HepG2 (cell line): ENCODE data around the gene RANBP3. TPM values are rescaled to one million over a fixed set of nuclear protein-coding genes. Genes with fewer than 3 reads are reported as not detected.

Source experiments
- ATAC-seq: fragments of 200-7000 bp; cut with Tn5 transposase; 3 replicates; pipeline ENCODE4 v1.9.1; 2020; ENCODE audit warnings: mild to moderate bottlenecking, moderate library complexity
- BruUV-seq: library from RNA; stranded (reverse); fragments of 400-500 nt; replicated peaks from 2 replicates; lab custom pipeline; 2021; lab: Mats Ljungman, UMichigan
- CTCF ChIA-PET: fragments of 300-600 bp; formaldehyde crosslinking; extraction: SDS; loops from one replicate; lab custom pipeline; 2021; ENCODE audit warnings: low total read pairs, inconsistent platforms, low intra/inter-chr PET ratio; lab: Yijun Ruan, JAX
- POLR2A ChIA-PET: fragments of 350-600 bp; sonication (Branson Sonifier 250); formaldehyde crosslinking; loops from one replicate; lab custom pipeline; 2020; ENCODE audit warnings: antibody characterized with exemption, inconsistent platforms; lab: Yijun Ruan, JAX
- DNase-seq: peaks from one replicate; pipeline ENCODE4 v3.0.0-alpha.2; 2015; ENCODE audit warnings: low spot score
- FAIRE-seq: peaks from 3 replicates; lab custom pipeline; 2011; peaks lifted over from hg19 to GRCh38; lab: Jason Lieb, UNC
- H2AFZ ChIP-seq: one replicate; pipeline ENCODE4 v1.6.1; 2011; ENCODE audit warnings: low read length, inconsistent platforms
- H3K27ac ChIP-seq: fragments of 300-600 bp; 3 replicates; pipeline ENCODE4 v1.8.0; 2011; ENCODE audit warnings: mixed run types, mild to moderate bottlenecking, mixed read lengths, low read length, inconsistent platforms; ENCODE audit not compliant: insufficient read depth; ENCODE audit errors: extremely low read length
- H3K27me3 ChIP-seq, 2 experiments: fragments of 200-600 bp in 1 of 2; 2 replicates in 1 of 2; 3 replicates in 1 of 2; pipeline versions ENCODE4 v1.6.0 to v1.8.0; 2011; ENCODE audit warnings: low read length in 2 of 2, mild to moderate bottlenecking in 2 of 2, moderate library complexity in 2 of 2, inconsistent platforms in 1 of 2; ENCODE audit not compliant: insufficient read depth in 2 of 2, control insufficient read depth in 1 of 2
- H3K36me3 ChIP-seq, 2 experiments: fragments of 200-600 bp in 1 of 2; replicated peaks in 1 of 2; 2 replicates in 1 of 2; 3 replicates in 1 of 2; pipeline versions ENCODE4 v1.5.1 to v1.8.0; 2011; ENCODE audit warnings: low read length in 2 of 2, inconsistent platforms in 1 of 2; ENCODE audit not compliant: insufficient read depth in 2 of 2, control insufficient read depth in 1 of 2
- H3K4me1 ChIP-seq: 2 replicates; pipeline ENCODE4 v1.5.1; 2012; ENCODE audit warnings: low read length, inconsistent platforms; ENCODE audit not compliant: insufficient read depth
- H3K4me2 ChIP-seq: 2 replicates; pipeline ENCODE4 v1.6.0; 2011; ENCODE audit warnings: low read depth, low read length, inconsistent platforms
- H3K4me3 ChIP-seq, 3 experiments: fragments of 200-600 bp in 1 of 3; sonication (generic), shearing (Covaris generic) in 1 of 3; replicated peaks in 1 of 3; 2 replicates each; pipeline ENCODE4 v1.5.1; 2011 to 2016; ENCODE audit warnings: low read length in 3 of 3, inconsistent platforms in 2 of 3, low read depth in 2 of 3, mild to moderate bottlenecking in 2 of 3, control low read depth in 1 of 3, mixed read lengths in 1 of 3; ENCODE audit not compliant: insufficient read depth in 1 of 3
- H3K79me2 ChIP-seq: one replicate; pipeline ENCODE4 v1.6.1; 2011; ENCODE audit warnings: low read length, inconsistent platforms; ENCODE audit not compliant: insufficient read depth
- H3K9ac ChIP-seq: 2 replicates; pipeline ENCODE4 v1.6.0; 2011; ENCODE audit warnings: mild to moderate bottlenecking, low read depth, low read length, inconsistent platforms; ENCODE audit not compliant: insufficient read depth
- H3K9me3 ChIP-seq: 2 replicates; pipeline ENCODE4 v1.5.1; 2012; ENCODE audit warnings: mild to moderate bottlenecking, low read length
- H4K20me1 ChIP-seq: 2 replicates; pipeline ENCODE4 v1.6.0; 2011; ENCODE audit warnings: inconsistent platforms, mild to moderate bottlenecking, low read length, moderate library complexity; ENCODE audit not compliant: insufficient read depth
- ATF7-NPFF ChIP-seq: sonication (generic); formaldehyde crosslinking; IDR thresholded peaks from 2 replicates; pipeline ENCODE4 v1.8.1; 2023; ENCODE audit warnings: mild to moderate bottlenecking, low read depth, missing genetic modification reagents, moderate library complexity
- ELF3 ChIP-seq: IDR thresholded peaks from 2 replicates; pipeline ENCODE4 v1.6.1; 2016; ENCODE audit warnings: missing genetic modification reagents, missing compliant biosample characterization
- HBP1 ChIP-seq: IDR thresholded peaks from 2 replicates; pipeline ENCODE4 v1.6.1; 2016; ENCODE audit warnings: low read depth, control low read depth
- MZF1 ChIP-seq: sonication (generic); formaldehyde crosslinking; IDR thresholded peaks from 2 replicates; pipeline ENCODE4 v1.8.1; 2023; ENCODE audit warnings: mild to moderate bottlenecking, missing genetic modification reagents, borderline replicate concordance
- PHF21A ChIP-seq: sonication (generic); formaldehyde crosslinking; IDR thresholded peaks from 2 replicates; pipeline ENCODE4 v1.5.0; 2020; ENCODE audit warnings: mild to moderate bottlenecking, missing genetic modification reagents
- PITX1 ChIP-seq: sonication (generic); formaldehyde crosslinking; IDR thresholded peaks from 2 replicates; pipeline ENCODE4 v1.5.1; 2020; ENCODE audit warnings: mild to moderate bottlenecking, missing genetic modification reagents
- REXO4 ChIP-seq: sonication (generic); formaldehyde crosslinking; IDR thresholded peaks from 2 replicates; pipeline ENCODE4 v1.8.0; 2022; ENCODE audit warnings: missing genetic modification reagents, mild to moderate bottlenecking, borderline replicate concordance
- TGIF2 ChIP-seq: IDR thresholded peaks from 2 replicates; pipeline ENCODE4 v1.6.1; 2016; ENCODE audit warnings: control low read depth, missing compliant biosample characterization
- ZBED4 ChIP-seq: sonication (generic); formaldehyde crosslinking; IDR thresholded peaks from 2 replicates; pipeline ENCODE4 v1.4.0; 2020; ENCODE audit warnings: missing genetic modification reagents, borderline replicate concordance
- ZBTB42 ChIP-seq: sonication (generic); formaldehyde crosslinking; IDR thresholded peaks from 2 replicates; pipeline ENCODE4 v1.5.0; 2020; ENCODE audit warnings: mild to moderate bottlenecking, missing genetic modification reagents
- ZBTB46 ChIP-seq: sonication (generic); formaldehyde crosslinking; IDR thresholded peaks from 2 replicates; pipeline ENCODE4 v1.4.0; 2020; ENCODE audit warnings: mild to moderate bottlenecking, missing genetic modification reagents, borderline replicate concordance
- ZNF549 ChIP-seq: sonication (generic); formaldehyde crosslinking; IDR thresholded peaks from 2 replicates; pipeline ENCODE4 v1.5.0; 2020; ENCODE audit warnings: missing genetic modification reagents
- ZNF564 ChIP-seq: sonication (generic); formaldehyde crosslinking; IDR thresholded peaks from 2 replicates; pipeline ENCODE4 v1.8.1; 2023; ENCODE audit warnings: mild to moderate bottlenecking, missing genetic modification reagents
- WGBS: methylation state at CpG from one replicate; pipeline ENCODE4 v1.1.6; 2017; ENCODE audit warnings: low lambda C conversion rate; 5-methylcytosine and 5-hydroxymethylcytosine counted together
- in situ Hi-C: cut with HindIII; loops from 2 replicates; pipeline ENCODE4 v1.10.0; 2017; ENCODE audit warnings: low pct_unique_long_range_greater_than_20kb; ENCODE audit not compliant: extremely low pct_ligation_motif_present
- intact Hi-C: fragments of 100-400 bp; cut with micrococcal nuclease; formaldehyde crosslinking; loops from one replicate; pipeline ENCODE4 v1.10.0; 2022; ENCODE audit not compliant: unreplicated experiment
- polyA plus RNA-seq, 8 experiments: library from polyadenylated mRNA; depleted of rRNA in 3 of 8; stranded (reverse) in 7 of 8; unstranded in 1 of 8; fragments of >200 nt; fragmentation: Illumina TruSeq in 4 of 8; extraction: Trizol in 4 of 8; gene quantifications; 2 replicates each; pipeline versions ENCODE4 v1.2.1 to v1.2.3, GENCODE V29; 2011 to 2016; ENCODE audit warnings: low read depth in 4 of 8, missing spikeins in 1 of 8, mixed read lengths in 1 of 8; ENCODE audit not compliant: insufficient read depth in 1 of 8
- total RNA-seq, 5 experiments: library from RNA; depleted of rRNA; stranded (reverse); fragments of >200 nt; fragmentation: Illumina TruSeq; extraction: Trizol; gene quantifications; 2 replicates each; pipeline ENCODE4 v1.2.3, GENCODE V29; 2016; ENCODE audit warnings: low read depth in 1 of 5
- TF ChIP-seq, protein P1 (sequence below): sonication (generic); formaldehyde crosslinking; IDR thresholded peaks from 2 replicates; pipeline ENCODE4 v1.5.0; 2020; ENCODE audit warnings: missing genetic modification reagents
- TF ChIP-seq, protein P2 (sequence below): sonication (generic); formaldehyde crosslinking; IDR thresholded peaks from 2 replicates; pipeline ENCODE4 v1.5.0; 2020; ENCODE audit warnings: missing genetic modification reagents

RANBP3 gene
- total and polyA plus RNA-seq, 2 of the 13 experiments (the other 11 are each of a cell fraction or from before 2014, with no cell fraction given): 39.5 to 149 TPM

DNA sequence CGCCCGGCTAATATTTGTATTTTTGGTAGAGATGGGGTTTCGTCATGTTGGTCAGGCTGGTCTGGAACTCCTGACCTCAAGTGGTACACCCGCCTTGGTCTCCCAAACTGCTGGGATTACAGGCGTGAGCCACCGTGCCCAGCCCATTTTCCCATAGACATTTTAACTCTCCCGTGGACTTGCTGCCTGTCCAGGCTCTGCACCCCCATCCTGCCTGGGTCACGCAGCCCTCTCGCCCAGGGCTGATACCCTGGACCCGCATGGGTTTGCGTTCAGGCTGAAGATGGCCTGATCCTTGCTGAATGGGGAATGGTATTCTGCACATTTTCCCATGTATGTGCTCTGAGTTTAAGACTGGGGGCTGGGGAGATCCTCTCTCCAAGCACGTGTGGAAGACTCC is 46.0 kb upstream of the RANBP3 start:
- ATAC-seq: no peak
- Histone ChIP-seq H3K4me3 (no peak overlapping the region), H3K27me3 (peaks cover 2 to 24% of the 10 kb centered on the region in 2 experiments), H2AFZ (no peak overlapping the region), H3K27ac (no peak overlapping the region), H3K36me3 (no peaks in the 10 kb centered on the region)
- ChIA-PET CTCF (no interaction called here), POLR2A (no interaction called here)
- no TSS peak for BruUV-seq
- TF ChIP-seq ZBTB46 (CRISPR knock-in tag): no peak
- no peak for TF ChIP-seq ATF7-NPFF (CRISPR knock-in tag)
- no peak for TF ChIP-seq PITX1 (CRISPR knock-in tag)
- TF ChIP-seq ZBTB42 (CRISPR knock-in tag): no peak
- no peak for TF ChIP-seq ZNF564 (CRISPR knock-in tag)
- no peak for TF ChIP-seq ELF3 (CRISPR knock-in tag)
- no peak for TF ChIP-seq ZNF549 (CRISPR knock-in tag)
- TF ChIP-seq, protein P1, sequence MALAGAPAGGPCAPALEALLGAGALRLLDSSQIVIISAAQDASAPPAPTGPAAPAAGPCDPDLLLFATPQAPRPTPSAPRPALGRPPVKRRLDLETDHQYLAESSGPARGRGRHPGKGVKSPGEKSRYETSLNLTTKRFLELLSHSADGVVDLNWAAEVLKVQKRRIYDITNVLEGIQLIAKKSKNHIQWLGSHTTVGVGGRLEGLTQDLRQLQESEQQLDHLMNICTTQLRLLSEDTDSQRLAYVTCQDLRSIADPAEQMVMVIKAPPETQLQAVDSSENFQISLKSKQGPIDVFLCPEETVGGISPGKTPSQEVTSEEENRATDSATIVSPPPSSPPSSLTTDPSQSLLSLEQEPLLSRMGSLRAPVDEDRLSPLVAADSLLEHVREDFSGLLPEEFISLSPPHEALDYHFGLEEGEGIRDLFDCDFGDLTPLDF: no peak
- TF ChIP-seq TGIF2 (CRISPR knock-in tag): no peak
- TF ChIP-seq HBP1: no peak
- no peak for TF ChIP-seq REXO4 (CRISPR knock-in tag)
- TF ChIP-seq, protein P2, sequence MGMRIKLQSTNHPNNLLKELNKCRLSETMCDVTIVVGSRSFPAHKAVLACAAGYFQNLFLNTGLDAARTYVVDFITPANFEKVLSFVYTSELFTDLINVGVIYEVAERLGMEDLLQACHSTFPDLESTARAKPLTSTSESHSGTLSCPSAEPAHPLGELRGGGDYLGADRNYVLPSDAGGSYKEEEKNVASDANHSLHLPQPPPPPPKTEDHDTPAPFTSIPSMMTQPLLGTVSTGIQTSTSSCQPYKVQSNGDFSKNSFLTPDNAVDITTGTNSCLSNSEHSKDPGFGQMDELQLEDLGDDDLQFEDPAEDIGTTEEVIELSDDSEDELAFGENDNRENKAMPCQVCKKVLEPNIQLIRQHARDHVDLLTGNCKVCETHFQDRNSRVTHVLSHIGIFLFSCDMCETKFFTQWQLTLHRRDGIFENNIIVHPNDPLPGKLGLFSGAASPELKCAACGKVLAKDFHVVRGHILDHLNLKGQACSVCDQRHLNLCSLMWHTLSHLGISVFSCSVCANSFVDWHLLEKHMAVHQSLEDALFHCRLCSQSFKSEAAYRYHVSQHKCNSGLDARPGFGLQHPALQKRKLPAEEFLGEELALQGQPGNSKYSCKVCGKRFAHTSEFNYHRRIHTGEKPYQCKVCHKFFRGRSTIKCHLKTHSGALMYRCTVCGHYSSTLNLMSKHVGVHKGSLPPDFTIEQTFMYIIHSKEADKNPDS (CRISPR knock-in tag): no peak
- no peak for TF ChIP-seq MZF1 (CRISPR knock-in tag)
- no peak for TF ChIP-seq ZBED4
- no peak for TF ChIP-seq PHF21A (CRISPR knock-in tag)
- TF ChIP-seq, all 625 proteins: peak for 0
- Histone ChIP-seq H3K9me3 (no peaks in the 10 kb centered on the region), H4K20me1 (no peaks in the 10 kb centered on the region), H3K79me2 (no peaks in the 10 kb centered on the region), H3K4me1 (peaks cover 42% of the 10 kb centered on the region), H3K4me2 (no peak overlapping the region), H3K9ac (no peak overlapping the region)
- intact Hi-C loops: loop anchor here (10.0 kb wide), 1 partner anchor 219 kb away; the partner anchor contains the start of gene NRTN
- no peak for DNase-seq
- FAIRE-seq: no peak
- whole genome bisulfite sequencing: 78% methylated on average over 10 of the region's 12 CpGs
- in situ Hi-C loops: loop anchor here (5.0 kb wide), 2 partner anchors 37 to 222 kb away; no protein-coding TSS in a partner anchor
